SH-SY5Y (cell line): ENCODE data around the gene ZMYM4.

ENCODE experiments used
- GATA2 ChIP-seq: IDR thresholded peaks from 2 replicates; pipeline ENCODE4 v1.6.1; 2011; ENCODE audit warnings: mild to moderate bottlenecking, low read depth, low read length
- GATA3 ChIP-seq: IDR thresholded peaks from 2 replicates; pipeline ENCODE4 v1.6.1; 2011; ENCODE audit warnings: low read depth, mild to moderate bottlenecking, low read length, moderate library complexity

GRCh38 chr1:35460796-35461195 lies 192.3 kb downstream of the ZMYM4 start:
- TF ChIP-seq GATA2 (no peak), GATA3 (no peak)
